ENCODE measurements around the gene MRPL1. TPM values are rescaled to one million over a fixed set of nuclear protein-coding genes. Genes with fewer than 3 reads are reported as not detected.

MRPL1 gene
- total and polyA plus RNA-seq, 9 of the 15 experiments (the other 6 are each of a cell fraction or from before 2014, with no cell fraction given), result 38.4 to 75.7 (median 63.7) TPM

DNA sequence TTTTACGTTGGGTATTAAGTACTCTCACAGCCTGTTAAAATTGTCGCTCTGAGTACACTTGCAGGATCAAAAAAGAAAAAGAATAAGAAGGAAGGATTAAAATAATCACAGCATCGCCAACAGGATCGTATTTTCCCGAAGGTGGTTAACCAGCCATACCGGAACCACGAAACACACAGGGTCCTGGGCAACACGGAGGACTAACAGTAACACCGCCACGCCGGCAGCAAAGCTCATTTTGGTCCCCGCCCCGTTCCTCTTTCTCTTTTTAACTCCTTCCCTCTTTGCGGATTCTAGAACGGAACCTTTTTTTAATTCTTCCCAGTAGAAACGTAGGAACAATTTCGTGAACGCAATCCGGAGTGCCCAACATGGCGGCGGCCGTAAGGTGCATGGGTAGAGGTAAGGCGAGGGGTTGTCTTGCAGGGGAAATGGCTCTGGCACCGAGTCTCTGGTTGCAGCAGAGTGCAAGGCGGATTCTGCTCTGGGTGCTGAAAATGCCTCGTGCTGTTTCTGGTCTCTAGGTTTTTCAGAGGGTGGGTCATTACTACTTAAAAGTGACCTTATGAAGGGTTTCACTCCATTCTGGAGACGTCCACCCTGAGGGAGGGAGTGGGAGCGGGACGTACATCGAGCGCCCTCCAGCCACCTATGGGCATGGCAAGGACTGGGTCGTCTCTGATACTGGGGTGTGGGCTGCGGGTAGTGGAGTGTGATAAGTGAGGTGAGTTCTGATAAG, at the start of gene MRPL1 (continued):
- TF ChIP-seq, protein P1, sequence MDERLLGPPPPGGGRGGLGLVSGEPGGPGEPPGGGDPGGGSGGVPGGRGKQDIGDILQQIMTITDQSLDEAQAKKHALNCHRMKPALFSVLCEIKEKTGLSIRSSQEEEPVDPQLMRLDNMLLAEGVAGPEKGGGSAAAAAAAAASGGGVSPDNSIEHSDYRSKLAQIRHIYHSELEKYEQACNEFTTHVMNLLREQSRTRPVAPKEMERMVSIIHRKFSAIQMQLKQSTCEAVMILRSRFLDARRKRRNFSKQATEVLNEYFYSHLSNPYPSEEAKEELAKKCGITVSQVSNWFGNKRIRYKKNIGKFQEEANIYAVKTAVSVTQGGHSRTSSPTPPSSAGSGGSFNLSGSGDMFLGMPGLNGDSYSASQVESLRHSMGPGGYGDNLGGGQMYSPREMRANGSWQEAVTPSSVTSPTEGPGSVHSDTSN (CRISPR knock-in tag; IDR thresholded peaks at IDR 0.05; ENCODE audit: low read depth), result no peak
- TF ChIP-seq, protein P1 (tag; conservative IDR thresholded peaks at IDR 0.05; ENCODE audit: low read depth), result no peak
- TF ChIP-seq ZKSCAN8 (CRISPR knock-in tag; IDR thresholded peaks at IDR 0.05), result 0 out of 2 replicates have a peak, but pooled peaks have one; percentile 57
- TF ChIP-seq UBTF (IDR thresholded peaks at IDR 0.05; ENCODE audit: borderline replicate concordance in 1 of 2, low read depth in 2 of 2, low read length in 2 of 2), result peak in 1 of 2 experiments; percentile 74; a peak in 1 of 4 replicates
- no peak for TF ChIP-seq RFX7 (CRISPR knock-in tag; IDR thresholded peaks at IDR 0.05)
- no peak for TF ChIP-seq ZNF146 (CRISPR knock-in tag; IDR thresholded peaks at IDR 0.05; ENCODE audit: unreplicated experiment)
- TF ChIP-seq ZNF253 (CRISPR knock-in tag; conservative IDR thresholded peaks at IDR 0.05), result no peak
- TF ChIP-seq CREB3L1 (IDR thresholded peaks at IDR 0.05; ENCODE audit: borderline replicate concordance, low read depth), result peak; percentile 100
- no peak for TF ChIP-seq STAG1 (CRISPR knock-in tag; IDR thresholded peaks at IDR 0.05; ENCODE audit: borderline replicate concordance)
- TF ChIP-seq PHB (CRISPR knock-in tag; IDR thresholded peaks at IDR 0.05), result no peak
- peak; percentile 87 for TF ChIP-seq NEUROD1 (IDR thresholded peaks at IDR 0.05; ENCODE audit: borderline replicate concordance, low read depth, low read length, partially characterized antibody)
- TF ChIP-seq, protein P2, sequence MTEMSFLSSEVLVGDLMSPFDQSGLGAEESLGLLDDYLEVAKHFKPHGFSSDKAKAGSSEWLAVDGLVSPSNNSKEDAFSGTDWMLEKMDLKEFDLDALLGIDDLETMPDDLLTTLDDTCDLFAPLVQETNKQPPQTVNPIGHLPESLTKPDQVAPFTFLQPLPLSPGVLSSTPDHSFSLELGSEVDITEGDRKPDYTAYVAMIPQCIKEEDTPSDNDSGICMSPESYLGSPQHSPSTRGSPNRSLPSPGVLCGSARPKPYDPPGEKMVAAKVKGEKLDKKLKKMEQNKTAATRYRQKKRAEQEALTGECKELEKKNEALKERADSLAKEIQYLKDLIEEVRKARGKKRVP (CRISPR knock-in tag; IDR thresholded peaks at IDR 0.05), result no peak
- TF ChIP-seq FOXM1 (IDR thresholded peaks at IDR 0.05; ENCODE audit: low read depth), result peak; percentile 14; the same call in 1 of the 2 replicates
- TF ChIP-seq FOXM1 (CRISPR knock-in tag; IDR thresholded peaks at IDR 0.05; ENCODE audit: low read depth), result no peak
- TF ChIP-seq FOXA1 (IDR thresholded peaks at IDR 0.05; ENCODE audit: borderline replicate concordance), result no peak
- TF ChIP-seq CBX5 (IDR thresholded peaks at IDR 0.05; ENCODE audit: borderline replicate concordance, low read depth), result peak; percentile 58; the same call in 1 of the 2 replicates
- TF ChIP-seq SRF (CRISPR knock-in tag; IDR thresholded peaks at IDR 0.05), result peak in 1 of 2 experiments; percentile 58; a peak in 2 of 4 replicates
- TF ChIP-seq TBP (optimal IDR thresholded peaks at IDR 0.05; ENCODE audit: low read depth, low read length), result peak; percentile 97
- TF ChIP-seq ZC3H11A (IDR thresholded peaks at IDR 0.05; ENCODE audit: low read depth, low read length), result peak; percentile 95
- TF ChIP-seq ILK (tag; IDR thresholded peaks at IDR 0.05; ENCODE audit: borderline replicate concordance, low read depth), result no peak
- no peak for TF ChIP-seq ARHGAP35 (IDR thresholded peaks at IDR 0.05; ENCODE audit: partially characterized antibody)

Measured in K562 (cell line).